ENCODE measurements around the gene MCOLN3. TPM values are rescaled to one million over a fixed set of nuclear protein-coding genes. Genes with fewer than 3 reads are reported as not detected.
"Not testable (repeated sequence)": the region's sequence is repeated elsewhere in the genome, so short reads cannot be mapped to it uniquely, and the experiment has no call there.

MCOLN3 gene
- total RNA-seq, 1 donor from 2014 or later: 0.09 TPM

GRCh38 chr1:84988588-84988987 lies 59.7 kb downstream of the MCOLN3 start:
- Mint-ChIP-seq H3K4me3 (no peak overlapping the region), H3K4me1 (no peaks in the 10 kb centered on the region), H3K27ac (ENCODE audit: unreplicated experiment) (no peak overlapping the region), H3K9me3 (peaks cover 4% of the 10 kb centered on the region), H3K36me3 (ENCODE audit: low read depth) (no peaks in the 10 kb centered on the region), H3K27me3 (ENCODE audit: low read depth) (peaks cover 34% of the 10 kb centered on the region)
- DNase-seq (ENCODE audit: low read depth, low spot score): no peak
- no peak for TF ChIP-seq CTCF (conservative IDR thresholded peaks at IDR 0.05)

- not testable (repeated sequence) for H3K9me3 Mint-ChIP-seq; H3K27ac Mint-ChIP-seq (ENCODE audit: unreplicated experiment); H3K36me3 Mint-ChIP-seq (ENCODE audit: low read depth); H3K4me1 Mint-ChIP-seq; DNase-seq (ENCODE audit: low read depth, low spot score); H3K4me3 Mint-ChIP-seq
- peaks cover 22% of the 10 kb centered on the region for H3K27me3 Mint-ChIP-seq (ENCODE audit: low read depth)
These were observed 61.7 kb downstream of the MCOLN3 start for GRCh38 chr1:84986561-84986960.

- no peak for TF ChIP-seq CTCF (conservative IDR thresholded peaks at IDR 0.05)
- H3K4me3 Mint-ChIP-seq: no peak overlapping the region
- H3K27ac Mint-ChIP-seq (ENCODE audit: unreplicated experiment): no peak overlapping the region
- peaks cover 20% of the 10 kb centered on the region for H3K27me3 Mint-ChIP-seq (ENCODE audit: low read depth)
- H3K4me1 Mint-ChIP-seq: no peaks in the 10 kb centered on the region
- no peaks in the 10 kb centered on the region for H3K36me3 Mint-ChIP-seq (ENCODE audit: low read depth)
- no peak for DNase-seq (ENCODE audit: low read depth, low spot score)
- H3K9me3 Mint-ChIP-seq: peaks cover 4% of the 10 kb centered on the region
These were observed 62.9 kb downstream of the MCOLN3 start for GRCh38 chr1:84985365-84985764.

- Mint-ChIP-seq H3K36me3 (ENCODE audit: low read depth) (no peaks in the 10 kb centered on the region), H3K27ac (ENCODE audit: unreplicated experiment) (no peak overlapping the region)
- no peak for TF ChIP-seq CTCF (conservative IDR thresholded peaks at IDR 0.05)
These were observed 65.9 kb downstream of the MCOLN3 start for GRCh38 chr1:84982395-84982794.

GRCh38 chr1:84975035-84975434 lies 73.3 kb downstream of the MCOLN3 start:
- H3K27me3 Mint-ChIP-seq (ENCODE audit: low read depth): peaks cover 15% of the 10 kb centered on the region
- no peak for DNase-seq (ENCODE audit: low read depth, low spot score)
- no peak overlapping the region for H3K4me3 Mint-ChIP-seq
- no peaks in the 10 kb centered on the region for H3K36me3 Mint-ChIP-seq (ENCODE audit: low read depth)
- no peaks in the 10 kb centered on the region for H3K4me1 Mint-ChIP-seq
- peaks cover 10% of the 10 kb centered on the region for H3K9me3 Mint-ChIP-seq
- H3K27ac Mint-ChIP-seq (ENCODE audit: unreplicated experiment): no peak overlapping the region
- no peak for TF ChIP-seq CTCF (conservative IDR thresholded peaks at IDR 0.05)

More at GRCh38 chr1:84982395-84982794, 65.9 kb downstream of the MCOLN3 start:
- Mint-ChIP-seq H3K27me3 (ENCODE audit: low read depth) (peaks cover 36% of the 10 kb centered on the region), H3K4me1 (no peaks in the 10 kb centered on the region), H3K9me3 (peaks cover 11% of the 10 kb centered on the region), H3K4me3 (no peak overlapping the region)
- DNase-seq (ENCODE audit: low read depth, low spot score): no peak

GRCh38 chr1:84973498-84974334 lies 74.6 kb downstream of the MCOLN3 start:
- Mint-ChIP-seq H3K4me1 (no peaks in the 10 kb centered on the region), H3K27ac (ENCODE audit: unreplicated experiment) (no peak overlapping the region), H3K4me3 (no peak overlapping the region), H3K36me3 (ENCODE audit: low read depth) (no peaks in the 10 kb centered on the region), H3K27me3 (ENCODE audit: low read depth) (peaks cover 3% of the 10 kb centered on the region), H3K9me3 (peaks cover 3% of the 10 kb centered on the region)
- no peak for TF ChIP-seq CTCF (conservative IDR thresholded peaks at IDR 0.05)
- no peak for DNase-seq (ENCODE audit: low read depth, low spot score)
